ENCODE results near the gene P2RY2.
"Not testable (repeated sequence)": the region's sequence is repeated elsewhere in the genome, so short reads cannot be mapped to it uniquely, and the experiment has no call there.

P2RY2 gene

GRCh38 chr11:73270016-73270854, 52.2 kb downstream of the P2RY2 start:
- peak; percentile 47 to 62 for DNase-seq

GRCh38 chr11:73270855-73271477, 52.9 kb downstream of the P2RY2 start:
- no peak for DNase-seq

GRCh38 chr11:73271478-73271865, 53.4 kb downstream of the P2RY2 start:
- DNase-seq: not testable (repeated sequence)

- DNase-seq: peak; percentile 99
These were observed 54.0 kb downstream of the P2RY2 start, which contains the start of gene P2RY6 for GRCh38 chr11:73271936-73272679. Gene P2RY6, plus strand, starts transcription at chr11:73272338. Its CDS starts 24,181 bp downstream, at chr11:73296519.

DNA sequence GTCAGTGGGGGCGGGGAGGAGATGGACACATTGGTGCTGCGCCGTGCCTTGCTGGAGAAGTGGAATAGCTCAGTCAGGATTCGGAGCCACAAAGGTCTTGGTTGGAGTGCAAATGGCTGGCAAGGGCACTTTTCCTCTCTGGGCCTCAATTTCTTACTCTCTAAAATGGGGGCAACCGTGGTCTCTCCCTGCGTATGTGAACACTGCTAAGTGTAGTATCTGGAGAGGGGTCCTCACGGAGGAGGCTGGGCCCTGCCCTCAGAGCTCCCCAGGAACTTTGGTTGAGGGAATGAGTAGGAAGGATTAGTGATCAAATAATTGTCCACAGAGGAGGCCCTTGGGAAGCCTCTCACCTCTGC, 54.6 kb downstream of the P2RY2 start:
- DNase-seq: no peak

GRCh38 chr11:73273222-73273895, 55.3 kb downstream of the P2RY2 start:
- no peak for DNase-seq

- not testable (repeated sequence) for DNase-seq
These were observed 56.1 kb downstream of the P2RY2 start for GRCh38 chr11:73274191-73274590.

GRCh38 chr11:73274722-73275380, 56.8 kb downstream of the P2RY2 start:
- peak in 1 of 2 experiments; percentile 28 for DNase-seq

GRCh38 chr11:73275381-73275750, 57.3 kb downstream of the P2RY2 start:
- no peak for DNase-seq

- no peak for DNase-seq
These were observed 59.4 kb downstream of the P2RY2 start for GRCh38 chr11:73277467-73277866.

- no peak for DNase-seq
These were observed 62.5 kb downstream of the P2RY2 start for GRCh38 chr11:73280626-73281025.

- peak; percentile 41 to 48 for DNase-seq
These were observed 63.2 kb downstream of the P2RY2 start for GRCh38 chr11:73281201-73281741.

GRCh38 chr11:73281796-73282660, 63.9 kb downstream of the P2RY2 start:
- DNase-seq: no peak

DNA sequence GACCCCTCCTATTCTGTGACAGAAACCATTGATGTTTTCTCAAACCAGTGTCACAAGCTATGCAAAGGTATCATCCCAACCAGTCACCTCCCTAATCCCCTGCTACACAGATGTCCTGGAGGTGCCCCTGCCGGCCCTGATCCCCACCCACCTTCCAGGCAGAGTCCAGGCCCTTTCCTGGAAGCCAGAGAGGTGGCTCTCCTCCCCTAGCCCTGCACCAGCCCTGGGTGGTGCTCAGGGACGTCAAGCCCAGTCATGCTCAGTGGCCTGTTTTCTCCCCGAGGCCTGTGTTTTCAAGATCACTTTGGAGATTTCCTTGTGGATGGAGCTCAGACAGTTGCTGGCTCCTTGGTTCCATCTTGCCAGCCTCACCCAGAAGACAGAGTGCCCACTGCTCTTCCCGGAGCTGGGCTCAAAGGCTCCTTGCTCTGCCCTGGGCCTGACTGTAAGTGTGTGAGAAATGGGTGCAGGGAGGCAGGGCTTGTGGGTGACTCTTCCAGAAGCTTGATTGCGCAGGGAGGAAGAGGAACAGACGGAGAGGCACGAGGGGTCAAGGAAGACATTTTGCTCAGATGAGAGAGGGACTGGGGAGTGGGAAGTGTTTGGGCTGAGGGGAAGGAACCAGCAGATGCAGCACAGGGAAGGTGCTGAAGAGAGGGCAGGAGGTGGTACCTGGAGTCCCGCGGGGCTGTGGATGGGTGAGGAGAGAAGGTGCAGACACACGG, 65.4 kb downstream of the P2RY2 start:
- no peak for DNase-seq

- no peak for DNase-seq
These were observed 66.0 kb downstream of the P2RY2 start for GRCh38 chr11:73284106-73284505.

DNA sequence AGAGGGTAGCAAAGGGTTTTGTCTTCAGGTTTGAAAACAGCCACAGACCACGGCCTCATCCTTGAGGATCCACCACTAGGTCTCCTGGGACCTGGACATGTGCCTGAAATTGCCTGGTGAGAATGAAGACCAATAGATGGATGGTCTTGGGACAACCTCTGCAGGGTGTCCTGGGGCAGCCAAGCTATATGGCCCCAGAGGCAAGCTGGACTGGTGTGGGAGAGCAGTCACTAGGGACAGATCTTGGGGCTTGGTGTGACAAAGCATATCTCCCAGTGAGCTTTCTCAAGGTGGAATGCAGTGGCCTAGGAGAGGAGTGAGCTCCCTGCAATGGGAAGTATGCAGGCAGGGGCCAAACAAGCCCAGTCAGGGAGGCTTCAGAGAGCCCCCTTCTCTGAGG, 67.6 kb downstream of the P2RY2 start:
- no peak for DNase-seq

Data from Kasumi-1 (cell line).